ENCODE results near the gene CST5. TPM values are rescaled to one million over a fixed set of nuclear protein-coding genes. Genes with fewer than 3 reads are reported as not detected.
"Not testable (repeated sequence)": the region's sequence is repeated elsewhere in the genome, so short reads cannot be mapped to it uniquely, and the experiment has no call there.

The CST5 gene
- total RNA-seq, 2 donors from 2014 or later, result not detected

DNA sequence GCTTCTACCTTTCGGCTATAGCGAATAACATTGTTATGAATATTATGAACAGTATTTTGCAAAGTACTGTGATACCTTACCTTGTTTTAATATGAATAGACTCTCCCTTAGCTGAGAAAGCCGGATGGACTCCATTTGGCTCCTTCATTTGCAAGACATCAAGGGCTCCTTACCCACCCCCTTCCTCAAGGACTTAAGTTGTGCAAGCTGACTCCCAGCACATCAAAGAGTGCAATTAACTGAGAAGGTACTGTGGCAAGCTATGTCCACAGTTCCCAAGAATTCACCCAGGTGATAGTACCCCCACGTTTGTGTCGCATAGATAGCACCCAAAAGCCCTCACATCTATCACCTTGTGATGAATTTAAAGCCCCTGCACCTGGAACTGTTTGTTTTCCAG, 11.2 kb downstream of the CST5 start:
- Histone ChIP-seq H3K4me3 (no peak overlapping the region), H3K4me1 (replicated peaks) (no peaks in the 10 kb centered on the region), H3K27ac (no peak overlapping the region), H3K9me3 (no peaks in the 10 kb centered on the region), H3K27me3 (replicated peaks; ENCODE audit: insufficient read depth) (no peaks in the 10 kb centered on the region), H3K36me3 (no peaks in the 10 kb centered on the region)
- TF ChIP-seq CTCF (IDR thresholded peaks at IDR 0.05) (no peak), POLR2AphosphoS5 (IDR thresholded peaks at IDR 0.05) (no peak), POLR2A (IDR thresholded peaks at IDR 0.05) (no peak)
- DNase-seq (ENCODE audit: low spot score), result no peak
- whole genome bisulfite sequencing, result 49% methylated on average over 5 of the region's 5 CpGs
- intact Hi-C loops (cut with DNase I), result no loop called here

GRCh38 chr20:23867152-23867776, 12.3 kb downstream of the CST5 start:
- TF ChIP-seq POLR2A (IDR thresholded peaks at IDR 0.05) (no peak), CTCF (IDR thresholded peaks at IDR 0.05) (no peak), POLR2AphosphoS5 (IDR thresholded peaks at IDR 0.05) (no peak)
- Histone ChIP-seq H3K27me3 (replicated peaks; ENCODE audit: insufficient read depth) (no peaks in the 10 kb centered on the region), H3K27ac (no peak overlapping the region), H3K4me3 (no peak overlapping the region), H3K9me3 (no peaks in the 10 kb centered on the region), H3K36me3 (no peaks in the 10 kb centered on the region), H3K4me1 (replicated peaks) (no peaks in the 10 kb centered on the region)
- no peak for DNase-seq (ENCODE audit: low spot score)
- intact Hi-C loops (cut with DNase I), result no loop called here
- 53% methylated on average over 9 of the region's 9 CpGs for WGBS

DNA sequence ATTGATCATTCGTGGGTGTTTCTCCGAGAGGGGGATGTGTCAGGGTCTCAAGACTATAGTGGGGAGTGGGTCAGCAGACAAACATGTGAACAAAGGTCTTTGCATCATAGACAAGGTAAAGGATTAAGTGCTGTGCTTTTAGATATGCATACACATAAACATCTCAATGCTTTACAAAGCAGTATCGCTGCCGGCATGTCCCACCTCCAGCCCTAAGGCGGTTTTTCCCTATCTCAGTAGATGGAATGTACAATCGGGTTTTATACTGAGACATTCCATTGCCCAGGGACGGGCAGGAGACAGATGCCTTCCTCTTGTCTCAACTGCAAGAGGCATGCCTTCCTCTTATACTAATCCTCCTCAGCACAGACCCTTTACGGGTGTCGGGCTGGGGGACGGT, 18.8 kb downstream of the CST5 start:
- H3K27me3 ChIP-seq (replicated peaks; ENCODE audit: insufficient read depth); intact Hi-C loops (cut with DNase I): not testable (repeated sequence)
- WGBS, result 52% methylated on average over 10 of the region's 10 CpGs

DNA sequence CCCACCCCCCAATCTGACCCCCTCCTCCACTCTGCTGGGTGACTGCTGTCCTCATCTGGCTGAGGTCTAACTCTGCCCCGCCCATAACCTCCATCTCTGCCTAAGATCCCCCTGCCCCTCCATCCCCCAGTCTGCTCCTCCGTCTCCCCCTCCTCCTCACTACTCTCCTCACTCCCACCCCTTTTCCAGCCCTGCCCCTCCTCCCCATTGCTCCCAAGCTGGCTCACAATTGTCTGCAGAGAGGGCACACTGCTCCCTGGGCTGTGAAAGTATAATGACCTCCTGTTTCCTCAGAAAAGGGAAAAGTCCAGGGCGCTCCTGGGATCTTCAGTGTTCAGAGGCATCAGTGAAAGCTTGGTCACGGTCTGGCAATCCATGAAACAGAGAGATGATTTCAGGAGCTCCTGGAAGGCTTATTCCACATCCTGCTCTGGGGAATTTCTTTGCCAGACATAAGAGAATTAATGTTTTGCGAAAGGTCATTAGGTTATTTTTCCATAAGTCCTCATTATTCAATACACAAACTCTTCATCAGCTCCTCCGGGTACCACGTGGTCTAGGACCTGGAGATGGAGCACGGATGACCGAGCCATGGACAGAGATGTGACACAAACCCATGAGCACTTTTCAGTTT, 21.5 kb downstream of the CST5 start:
- H3K4me1 ChIP-seq (replicated peaks), result no peaks in the 10 kb centered on the region
- DNase-seq (ENCODE audit: low spot score), result no peak
- intact Hi-C loops (cut with DNase I), result no loop called here
- no peaks in the 10 kb centered on the region for H3K36me3 ChIP-seq
- no peaks in the 10 kb centered on the region for H3K9me3 ChIP-seq
- TF ChIP-seq POLR2AphosphoS5 (IDR thresholded peaks at IDR 0.05) (no peak), CTCF (IDR thresholded peaks at IDR 0.05) (no peak)
- no peak overlapping the region for H3K27ac ChIP-seq
- WGBS, result 52% methylated on average over 9 of the region's 9 CpGs
- H3K27me3 ChIP-seq (replicated peaks; ENCODE audit: insufficient read depth), result no peaks in the 10 kb centered on the region
- H3K4me3 ChIP-seq, result no peak overlapping the region

More for the DNA sequence above, 18.8 kb downstream of the CST5 start:
- H3K9me3 ChIP-seq; H3K4me3 ChIP-seq; H3K36me3 ChIP-seq; H3K4me1 ChIP-seq (replicated peaks); H3K27ac ChIP-seq; DNase-seq (ENCODE audit: low spot score): not testable (repeated sequence)

DNA sequence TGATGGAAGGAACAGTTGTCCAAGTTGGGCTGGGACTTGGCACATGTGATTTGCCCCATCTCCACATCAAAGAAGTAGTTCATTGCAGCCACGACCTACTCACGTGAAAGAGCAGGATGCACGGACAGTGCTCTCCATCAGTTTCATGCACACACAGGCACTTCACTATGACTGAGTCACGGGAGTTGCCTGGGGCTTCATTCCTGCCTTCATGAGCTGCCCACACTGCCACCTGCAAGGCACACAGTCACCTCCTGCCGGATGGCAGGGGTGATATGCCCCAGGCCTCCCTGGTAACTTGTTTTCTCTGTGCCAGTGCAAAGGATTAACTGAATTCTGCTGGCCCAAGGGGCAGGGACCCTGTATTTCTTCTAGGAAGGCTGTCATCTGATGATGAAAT, 22.8 kb downstream of the CST5 start:
- Histone ChIP-seq H3K4me1 (replicated peaks) (no peaks in the 10 kb centered on the region), H3K9me3 (no peaks in the 10 kb centered on the region), H3K27me3 (replicated peaks; ENCODE audit: insufficient read depth) (no peaks in the 10 kb centered on the region), H3K36me3 (no peaks in the 10 kb centered on the region), H3K4me3 (no peak overlapping the region), H3K27ac (no peak overlapping the region)
- intact Hi-C loops (cut with DNase I), result no loop called here
- TF ChIP-seq POLR2AphosphoS5 (IDR thresholded peaks at IDR 0.05), result no peak
- no peak for TF ChIP-seq POLR2A (IDR thresholded peaks at IDR 0.05)
- TF ChIP-seq CTCF (IDR thresholded peaks at IDR 0.05), result no peak
- no peak for DNase-seq (ENCODE audit: low spot score)
- WGBS, result 60% methylated on average over 5 of the region's 5 CpGs

Data from prostate gland (tissue), 2 donors.